Body of pancreas (tissue), 4 donors: ENCODE measurements around the gene LRP8.

Source experiments
- POLR2A ChIP-seq, 3 donors: fragments of 450-650 bp; IDR thresholded peaks; one replicate each; pipeline ENCODE4 v1.6.1; 2016; ENCODE audit warnings: antibody characterized with exemption in 3 of 3, mild to moderate bottlenecking in 2 of 3
- TF ChIP-seq, protein P1 (sequence below), 7 experiments: fragments of 450-650 bp in 4 of 7; fragments of 200-600 bp in 3 of 7; sonication (generic) in 3 of 7; IDR thresholded peaks; one replicate each; pipeline ENCODE4 v1.5.1; 2016 to 2019; ENCODE audit warnings: antibody characterized with exemption in 7 of 7

DNA sequence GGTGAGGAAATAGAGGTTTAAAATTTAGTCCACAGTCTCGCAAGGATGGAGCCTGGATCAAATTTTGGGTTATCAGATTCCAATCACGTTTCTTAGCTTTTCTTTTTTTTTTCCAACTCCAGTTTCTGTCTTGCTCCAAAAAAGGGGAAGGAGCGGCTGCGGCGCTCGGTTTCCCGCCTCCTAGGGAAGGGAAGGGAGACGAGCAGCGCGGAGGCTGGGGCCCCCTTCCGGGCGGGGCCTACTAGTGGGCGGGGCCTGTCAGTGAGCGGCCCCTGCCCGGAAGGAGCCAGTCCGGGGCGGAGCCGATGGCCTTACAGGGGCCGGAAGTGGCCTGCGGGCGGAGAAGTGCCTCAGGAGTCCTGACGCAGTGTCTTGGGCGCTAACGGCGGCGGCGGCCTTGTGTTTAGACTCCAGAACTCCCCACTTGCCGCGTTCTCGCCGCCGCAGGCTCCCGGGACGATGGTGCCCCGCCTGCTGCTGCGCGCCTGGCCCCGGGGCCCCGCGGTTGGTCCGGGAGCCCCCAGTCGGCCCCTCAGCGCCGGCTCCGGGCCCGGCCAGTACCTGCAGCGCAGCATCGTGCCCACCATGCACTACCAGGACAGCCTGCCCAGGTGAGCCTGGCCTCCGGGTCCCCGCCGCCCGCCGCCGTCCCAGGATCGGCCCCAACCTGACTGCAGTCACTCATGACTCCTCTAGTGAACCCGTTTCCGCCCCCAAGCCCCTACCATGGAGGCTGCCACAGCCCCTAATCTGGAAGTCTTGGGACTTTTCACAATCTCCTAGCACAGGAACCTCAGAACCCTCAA lies 131.2 kb downstream of the LRP8 start, which contains the start of gene CPT2:
- TF ChIP-seq, protein P1, sequence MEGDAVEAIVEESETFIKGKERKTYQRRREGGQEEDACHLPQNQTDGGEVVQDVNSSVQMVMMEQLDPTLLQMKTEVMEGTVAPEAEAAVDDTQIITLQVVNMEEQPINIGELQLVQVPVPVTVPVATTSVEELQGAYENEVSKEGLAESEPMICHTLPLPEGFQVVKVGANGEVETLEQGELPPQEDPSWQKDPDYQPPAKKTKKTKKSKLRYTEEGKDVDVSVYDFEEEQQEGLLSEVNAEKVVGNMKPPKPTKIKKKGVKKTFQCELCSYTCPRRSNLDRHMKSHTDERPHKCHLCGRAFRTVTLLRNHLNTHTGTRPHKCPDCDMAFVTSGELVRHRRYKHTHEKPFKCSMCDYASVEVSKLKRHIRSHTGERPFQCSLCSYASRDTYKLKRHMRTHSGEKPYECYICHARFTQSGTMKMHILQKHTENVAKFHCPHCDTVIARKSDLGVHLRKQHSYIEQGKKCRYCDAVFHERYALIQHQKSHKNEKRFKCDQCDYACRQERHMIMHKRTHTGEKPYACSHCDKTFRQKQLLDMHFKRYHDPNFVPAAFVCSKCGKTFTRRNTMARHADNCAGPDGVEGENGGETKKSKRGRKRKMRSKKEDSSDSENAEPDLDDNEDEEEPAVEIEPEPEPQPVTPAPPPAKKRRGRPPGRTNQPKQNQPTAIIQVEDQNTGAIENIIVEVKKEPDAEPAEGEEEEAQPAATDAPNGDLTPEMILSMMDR (IDR thresholded peaks at IDR 0.05), result peak in 5 of 7 experiments; percentile 3 to 22 (median 18)
- TF ChIP-seq POLR2A (IDR thresholded peaks at IDR 0.05), result peak; percentile 87 to 94 (median 92)
